HCT116 (cell line): ENCODE data around the gene PHF14.

ENCODE experiments used
- CTCF ChIP-seq, 3 experiments: fragments of 200-600 bp in 1 of 3; sonication (generic) in 1 of 3; IDR thresholded peaks in 2 of 3; conservative IDR thresholded peaks in 1 of 3; 2 replicates each; pipeline ENCODE4 v1.5.1; 2012 to 2017; ENCODE audit warnings: low read depth in 2 of 3, low read length in 2 of 3, antibody characterized with exemption in 1 of 3, borderline replicate concordance in 1 of 3, control low read depth in 1 of 3, mild to moderate bottlenecking in 1 of 3, mixed read lengths in 1 of 3, mixed run types in 1 of 3, moderate library complexity in 1 of 3; ENCODE audit not compliant: insufficient read depth in 1 of 3
- EGR1 ChIP-seq: IDR thresholded peaks from 2 replicates; pipeline ENCODE4 v1.6.1; 2012; ENCODE audit warnings: low read depth
- EZH2 ChIP-seq: fragments of 200-600 bp; sonication (generic); IDR thresholded peaks from 2 replicates; pipeline ENCODE4 v1.6.1; 2017; ENCODE audit warnings: antibody characterized with exemption, mixed run types
- EZH2phosphoT487 ChIP-seq: fragments of 200-600 bp; IDR thresholded peaks from 2 replicates; pipeline ENCODE4 v1.6.1; 2018; ENCODE audit warnings: antibody characterized with exemption, borderline replicate concordance
- POLR2AphosphoS5 ChIP-seq: IDR thresholded peaks from 2 replicates; pipeline ENCODE4 v1.6.1; 2011; ENCODE audit warnings: mild to moderate bottlenecking, low read depth, low read length, moderate library complexity
- REST ChIP-seq: IDR thresholded peaks from 2 replicates; pipeline ENCODE4 v1.6.1; 2012; ENCODE audit warnings: low read depth
- TCF7L2 ChIP-seq: IDR thresholded peaks from 2 replicates; pipeline ENCODE4 v1.7.0; 2011; ENCODE audit warnings: borderline replicate concordance, inconsistent platforms; ENCODE audit not compliant: insufficient read depth, insufficient read length; ENCODE audit errors: extremely low read depth
- YY1 ChIP-seq: IDR thresholded peaks from 2 replicates; pipeline ENCODE4 v1.6.1; 2011; ENCODE audit warnings: low read length, low read depth, moderate library complexity, mild to moderate bottlenecking; ENCODE audit not compliant: insufficient replicate concordance; ENCODE audit errors: extremely low read depth
- ZNF274 ChIP-seq: fragments of 200-500 bp; sonication (Bioruptor generic); IDR thresholded peaks from 2 replicates; pipeline ENCODE4 v1.6.1; 2014; ENCODE audit warnings: mild to moderate bottlenecking, low read depth, low read length, inconsistent platforms
- TF ChIP-seq, protein P1 (sequence below): IDR thresholded peaks from 2 replicates; pipeline ENCODE4 v1.6.1; 2011; ENCODE audit warnings: mild to moderate bottlenecking, low read length, moderate library complexity; ENCODE audit not compliant: insufficient replicate concordance; ENCODE audit errors: extremely low read depth

- TF ChIP-seq EZH2 (no peak), CTCF (IDR thresholded peaks at IDR 0.05 in 2 of 3, conservative IDR thresholded peaks at IDR 0.05 in 1 of 3; ENCODE audit: borderline replicate concordance in 1 of 3, insufficient read depth in 1 of 3, low read depth in 2 of 3, low read length in 2 of 3) (no peak), TCF7L2 (no peak), ZNF274 (no peak), REST (no peak), EZH2phosphoT487 (no peak), POLR2AphosphoS5 (no peak), EGR1 (no peak), YY1 (no peak)
- TF ChIP-seq, protein P1, sequence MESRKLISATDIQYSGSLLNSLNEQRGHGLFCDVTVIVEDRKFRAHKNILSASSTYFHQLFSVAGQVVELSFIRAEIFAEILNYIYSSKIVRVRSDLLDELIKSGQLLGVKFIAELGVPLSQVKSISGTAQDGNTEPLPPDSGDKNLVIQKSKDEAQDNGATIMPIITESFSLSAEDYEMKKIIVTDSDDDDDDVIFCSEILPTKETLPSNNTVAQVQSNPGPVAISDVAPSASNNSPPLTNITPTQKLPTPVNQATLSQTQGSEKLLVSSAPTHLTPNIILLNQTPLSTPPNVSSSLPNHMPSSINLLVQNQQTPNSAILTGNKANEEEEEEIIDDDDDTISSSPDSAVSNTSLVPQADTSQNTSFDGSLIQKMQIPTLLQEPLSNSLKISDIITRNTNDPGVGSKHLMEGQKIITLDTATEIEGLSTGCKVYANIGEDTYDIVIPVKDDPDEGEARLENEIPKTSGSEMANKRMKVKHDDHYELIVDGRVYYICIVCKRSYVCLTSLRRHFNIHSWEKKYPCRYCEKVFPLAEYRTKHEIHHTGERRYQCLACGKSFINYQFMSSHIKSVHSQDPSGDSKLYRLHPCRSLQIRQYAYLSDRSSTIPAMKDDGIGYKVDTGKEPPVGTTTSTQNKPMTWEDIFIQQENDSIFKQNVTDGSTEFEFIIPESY, result no peak
Observed at GRCh38 chr7:10930551-10930950, 43.1 kb upstream of the PHF14 start.
